Epithelial cell of prostate (primary cell): ENCODE measurements around the gene C9orf50.
A peak's percentile ranks its signal among the peaks of the same experiment; 100 is the strongest.
"Not testable (repeated sequence)": the region's sequence is repeated elsewhere in the genome, so short reads cannot be mapped to it uniquely, and the experiment has no call there.

Source experiments
- DNase-seq: peaks from one replicate; pipeline ENCODE4 v3.0.0-alpha.2; 2011; ENCODE audit warnings: low read depth, low spot score
- H3K27ac ChIP-seq: fragments of 450-650 bp; 2 replicates; pipeline ENCODE4 v1.5.1; 2017; ENCODE audit warnings: mild to moderate bottlenecking

Gene C9orf50

GRCh38 chr9:129648764-129649115 is 27.8 kb upstream of the C9orf50 start:
- H3K27ac ChIP-seq: no peak overlapping the region
- DNase-seq: no peak

- H3K27ac ChIP-seq: no peak overlapping the region
- DNase-seq: no peak
These were observed 27.3 kb upstream of the C9orf50 start for GRCh38 chr9:129648092-129648763.

- no peak overlapping the region for H3K27ac ChIP-seq
- DNase-seq: no peak
These were observed 26.7 kb upstream of the C9orf50 start for GRCh38 chr9:129647635-129648034.

GRCh38 chr9:129646654-129647053 is 25.8 kb upstream of the C9orf50 start:
- DNase-seq: no peak
- no peak overlapping the region for H3K27ac ChIP-seq

- no peak for DNase-seq
- H3K27ac ChIP-seq: no peak overlapping the region
These were observed 25.4 kb upstream of the C9orf50 start for GRCh38 chr9:129646252-129646651.

- DNase-seq: no peak
- no peak overlapping the region for H3K27ac ChIP-seq
These were observed 24.0 kb upstream of the C9orf50 start for GRCh38 chr9:129644902-129645301.

- no peak overlapping the region for H3K27ac ChIP-seq
- no peak for DNase-seq
These were observed 23.5 kb upstream of the C9orf50 start for GRCh38 chr9:129644365-129644764.

- H3K27ac ChIP-seq: no peak overlapping the region
These were observed 22.8 kb upstream of the C9orf50 start for GRCh38 chr9:129643706-129644105.

GRCh38 chr9:129641750-129642585 is 21.1 kb upstream of the C9orf50 start, which contains the start of gene ASB6:
Gene ASB6 (minus strand): TSS chr9:129642151. CDS start chr9:129641999, 152 bp downstream.
- peak within 1 kb of the TSS; percentile 49 for H3K27ac ChIP-seq
- DNase-seq: peak; percentile 55

More at GRCh38 chr9:129643706-129644105, 22.8 kb upstream of the C9orf50 start:
- no peak for DNase-seq

- H3K27ac ChIP-seq: peak overlapping the region; percentile 49
- DNase-seq: no peak
These were observed 20.2 kb upstream of the C9orf50 start for GRCh38 chr9:129640871-129641749.

GRCh38 chr9:129640086-129640870 is 19.4 kb upstream of the C9orf50 start:
- no peak overlapping the region for H3K27ac ChIP-seq
- DNase-seq: no peak

- H3K27ac ChIP-seq: no peak overlapping the region
- DNase-seq: no peak
These were observed 18.8 kb upstream of the C9orf50 start for GRCh38 chr9:129639756-129640085.

GRCh38 chr9:129639034-129639630 is 18.2 kb upstream of the C9orf50 start:
- H3K27ac ChIP-seq: no peak overlapping the region
- DNase-seq: no peak

GRCh38 chr9:129637673-129638439 is 17.0 kb upstream of the C9orf50 start:
- no peak overlapping the region for H3K27ac ChIP-seq
- DNase-seq: no peak

- DNase-seq: no peak
- no peak overlapping the region for H3K27ac ChIP-seq
These were observed 16.2 kb upstream of the C9orf50 start for GRCh38 chr9:129637102-129637501.

- not testable (repeated sequence) for DNase-seq, H3K27ac ChIP-seq
These were observed 15.4 kb upstream of the C9orf50 start for GRCh38 chr9:129636343-129636742.

GRCh38 chr9:129635099-129636065 is 14.5 kb upstream of the C9orf50 start:
- H3K27ac ChIP-seq: no peak overlapping the region
- DNase-seq: no peak

- H3K27ac ChIP-seq: no peak overlapping the region
- no peak for DNase-seq
These were observed 12.9 kb upstream of the C9orf50 start for GRCh38 chr9:129633848-129634247.
